Umbilical cord (tissue), 2 donors: ENCODE measurements around the gene NPY1R. TPM values are rescaled to one million over a fixed set of nuclear protein-coding genes. Genes with fewer than 3 reads are reported as not detected.

Source experiments
- DNase-seq: peaks from one replicate; pipeline ENCODE4 v3.0.0-alpha.2; 2015; ENCODE audit warnings: low spot score
- total RNA-seq: library from RNA; depleted of rRNA; stranded (reverse); fragments of >200 nt; gene quantifications from one replicate; pipeline ENCODE4 v1.2.3, GENCODE V29; 2014; ENCODE audit warnings: low replicate concordance; ENCODE audit not compliant: insufficient read depth

Gene NPY1R
- total RNA-seq, 1 donor from 2014 or later = 0.72 TPM

GRCh38 chr4:163279713-163280112 is 52.7 kb downstream of the NPY1R start:
- no peak for DNase-seq

- no peak for DNase-seq
Measured at GRCh38 chr4:163274861-163275260, 57.5 kb downstream of the NPY1R start.

Other genes starting within 250 kb of the NPY1R start
- 20.7 TPM for gene NAF1, start 165.7 kb downstream of the NPY1R start, total RNA-seq
- 5.8 TPM for gene NPY5R, start 11.3 kb upstream of the NPY1R start, total RNA-seq
- 1.7 TPM for gene TKTL2, start 141.2 kb upstream of the NPY1R start, total RNA-seq
- gene TMA16, start 162.1 kb upstream of the NPY1R start, total RNA-seq = 35.9 TPM